Hepatocyte (in vitro differentiated cells): ENCODE measurements around the gene MXD4. TPM values are rescaled to one million over a fixed set of nuclear protein-coding genes. Genes with fewer than 3 reads are reported as not detected.

Experiments
- DNase-seq: peaks from one replicate; pipeline ENCODE4 v3.0.0-alpha.2; 2016; ENCODE audit warnings: low spot score
- H2AFZ ChIP-seq: fragments of 200-600 bp; sonication (generic); 2 replicates; pipeline ENCODE4 v1.6.0; 2016; ENCODE audit warnings: antibody characterized with exemption, mild to moderate bottlenecking
- H3K27ac ChIP-seq: fragments of 200-600 bp; sonication (generic); 2 replicates; pipeline ENCODE4 v1.5.1; 2016; ENCODE audit warnings: mild to moderate bottlenecking
- H3K27me3 ChIP-seq: fragments of 200-600 bp; sonication (generic); 2 replicates; pipeline ENCODE4 v1.6.1; 2016
- H3K36me3 ChIP-seq: fragments of 200-600 bp; sonication (generic); replicated peaks from 2 replicates; pipeline ENCODE4 v1.5.1; 2016; ENCODE audit warnings: low read depth; ENCODE audit not compliant: insufficient read depth
- H3K4me1 ChIP-seq: fragments of 200-600 bp; sonication (generic); 2 replicates; pipeline ENCODE4 v1.5.1; 2016; ENCODE audit warnings: mild to moderate bottlenecking, moderate library complexity; ENCODE audit not compliant: insufficient read depth
- H3K4me2 ChIP-seq: fragments of 200-600 bp; sonication (generic); 2 replicates; pipeline ENCODE4 v1.6.0; 2016
- H3K4me3 ChIP-seq: fragments of 200-600 bp; sonication (generic); 2 replicates; pipeline ENCODE4 v1.5.1; 2016; ENCODE audit warnings: mild to moderate bottlenecking
- H3K79me2 ChIP-seq: fragments of 200-600 bp; sonication (generic); 2 replicates; pipeline ENCODE4 v1.6.0; 2017; ENCODE audit warnings: mild to moderate bottlenecking
- H3K9me2 ChIP-seq: fragments of 200-600 bp; sonication (generic); replicated peaks from 2 replicates; pipeline ENCODE4 v1.6.0; 2017; ENCODE audit warnings: mild to moderate bottlenecking; ENCODE audit not compliant: insufficient read depth
- H3K9me3 ChIP-seq: fragments of 200-600 bp; sonication (generic); 2 replicates; pipeline ENCODE4 v1.5.1; 2016; ENCODE audit warnings: low read depth, mild to moderate bottlenecking
- H4K20me1 ChIP-seq: fragments of 200-600 bp; sonication (generic); 2 replicates; pipeline ENCODE4 v1.6.0; 2016; ENCODE audit warnings: mild to moderate bottlenecking; ENCODE audit not compliant: insufficient read depth, poor library complexity, severe bottlenecking
- CTCF ChIP-seq: fragments of 200-600 bp; sonication (generic); IDR thresholded peaks from 2 replicates; pipeline ENCODE4 v1.5.1; 2016; ENCODE audit warnings: antibody characterized with exemption, mild to moderate bottlenecking; ENCODE audit not compliant: poor library complexity
- EZH2 ChIP-seq: fragments of 200-600 bp; sonication (generic); IDR thresholded peaks from 2 replicates; pipeline ENCODE4 v1.6.1; 2016; ENCODE audit warnings: antibody characterized with exemption, mild to moderate bottlenecking, borderline replicate concordance
- EZH2phosphoT487 ChIP-seq: fragments of 200-600 bp; sonication (generic); IDR thresholded peaks from one replicate; pipeline ENCODE4 v1.6.1; 2018; ENCODE audit warnings: antibody characterized with exemption, mild to moderate bottlenecking, low read depth, moderate library complexity; ENCODE audit not compliant: unreplicated experiment, severe bottlenecking
- WGBS: methylation state at CpG from one replicate; pipeline ENCODE4 v1.1.6; 2016; ENCODE audit warnings: low lambda C conversion rate; ENCODE audit errors: missing lambda C conversion rate; 5-methylcytosine and 5-hydroxymethylcytosine counted together
- polyA plus RNA-seq: library from polyadenylated mRNA; unstranded; fragments of >200 nt; fragmentation: Nextera tagmentation; extraction: Ambion mirVana; gene quantifications from 2 replicates; pipeline ENCODE4 v1.2.1, GENCODE V29; 2016
- total RNA-seq: library from RNA; depleted of rRNA; stranded (reverse); fragments of >200 nt; gene quantifications from 2 replicates; pipeline ENCODE4 v1.2.3, GENCODE V29; 2014

Gene MXD4
- total and polyA plus RNA-seq, 2 experiments from 2014 or later = 56.7 to 127 TPM

GRCh38 chr4:2289955-2290333, 28.0 kb upstream of the MXD4 start:
- no peak for TF ChIP-seq CTCF
- no peak for TF ChIP-seq EZH2
- no peak for TF ChIP-seq EZH2phosphoT487
- Histone ChIP-seq H3K79me2 (no peaks in the 10 kb centered on the region), H4K20me1 (no peaks in the 10 kb centered on the region), H3K4me2 (no peak overlapping the region), H3K36me3 (no peaks in the 10 kb centered on the region), H3K4me1 (peaks cover 9% of the 10 kb centered on the region), H3K27ac (no peak overlapping the region), H3K27me3 (no peaks in the 10 kb centered on the region), H3K4me3 (no peak overlapping the region), H3K9me2 (no peaks in the 10 kb centered on the region), H2AFZ (no peak overlapping the region), H3K9me3 (no peaks in the 10 kb centered on the region)
- DNase-seq = peak; percentile 2
- WGBS = 97% methylated on average over 9 of the region's 11 CpGs

- H4K20me1 ChIP-seq = no peaks in the 10 kb centered on the region
- no peak overlapping the region for H3K4me2 ChIP-seq
- DNase-seq = peak; percentile 2
- TF ChIP-seq EZH2 (no peak), CTCF (no peak), EZH2phosphoT487 (no peak)
- no peaks in the 10 kb centered on the region for H3K9me3 ChIP-seq
- no peaks in the 10 kb centered on the region for H3K36me3 ChIP-seq
- no peak overlapping the region for H3K27ac ChIP-seq
- no peak overlapping the region for H2AFZ ChIP-seq
- H3K79me2 ChIP-seq = no peaks in the 10 kb centered on the region
- peaks cover 9% of the 10 kb centered on the region for H3K4me1 ChIP-seq
- 95% methylated on average over 14 of the region's 14 CpGs for WGBS
- no peak overlapping the region for H3K4me3 ChIP-seq
- no peaks in the 10 kb centered on the region for H3K9me2 ChIP-seq
- H3K27me3 ChIP-seq = no peaks in the 10 kb centered on the region
These were observed 27.5 kb upstream of the MXD4 start for GRCh38 chr4:2289311-2289954.

GRCh38 chr4:2288051-2288541, 26.2 kb upstream of the MXD4 start:
- no peak overlapping the region for H3K27ac ChIP-seq
- TF ChIP-seq CTCF (no peak), EZH2 (no peak), EZH2phosphoT487 (no peak)

GRCh38 chr4:2287594-2287915, 25.6 kb upstream of the MXD4 start:
- no peak overlapping the region for H2AFZ ChIP-seq
- H3K79me2 ChIP-seq = no peaks in the 10 kb centered on the region
- no peaks in the 10 kb centered on the region for H3K9me3 ChIP-seq
- H3K9me2 ChIP-seq = no peaks in the 10 kb centered on the region
- no peak for TF ChIP-seq CTCF
- no peak for TF ChIP-seq EZH2
- no peak for TF ChIP-seq EZH2phosphoT487
- no peak for DNase-seq
- H3K27me3 ChIP-seq = no peaks in the 10 kb centered on the region
- H4K20me1 ChIP-seq = no peaks in the 10 kb centered on the region
- no peak overlapping the region for H3K4me3 ChIP-seq
- no peak overlapping the region for H3K27ac ChIP-seq
- H3K4me2 ChIP-seq = peak overlapping the region; percentile 40
- 81% methylated on average over 9 of the region's 9 CpGs for WGBS
- H3K4me1 ChIP-seq = peaks cover 9% of the 10 kb centered on the region
- H3K36me3 ChIP-seq = no peaks in the 10 kb centered on the region

More at GRCh38 chr4:2288051-2288541, 26.2 kb upstream of the MXD4 start:
- peaks cover 9% of the 10 kb centered on the region for H3K4me1 ChIP-seq
- H4K20me1 ChIP-seq = no peaks in the 10 kb centered on the region
- H3K4me3 ChIP-seq = no peak overlapping the region
- H2AFZ ChIP-seq = no peak overlapping the region
- no peaks in the 10 kb centered on the region for H3K27me3 ChIP-seq
- no peaks in the 10 kb centered on the region for H3K9me3 ChIP-seq
- H3K4me2 ChIP-seq = no peak overlapping the region
- no peak for DNase-seq
- WGBS = 94% methylated on average over 7 of the region's 10 CpGs
- no peaks in the 10 kb centered on the region for H3K36me3 ChIP-seq
- H3K79me2 ChIP-seq = no peaks in the 10 kb centered on the region
- H3K9me2 ChIP-seq = no peaks in the 10 kb centered on the region
